GM15510 (cell line): ENCODE measurements around the gene ANKRD13D.

ENCODE experiments used
- POLR2A ChIP-seq: IDR thresholded peaks from 3 replicates; pipeline ENCODE4 v1.6.1; 2011; ENCODE audit warnings: borderline replicate concordance; ENCODE audit not compliant: insufficient read length; ENCODE audit errors: extremely low read depth

ANKRD13D gene

DNA sequence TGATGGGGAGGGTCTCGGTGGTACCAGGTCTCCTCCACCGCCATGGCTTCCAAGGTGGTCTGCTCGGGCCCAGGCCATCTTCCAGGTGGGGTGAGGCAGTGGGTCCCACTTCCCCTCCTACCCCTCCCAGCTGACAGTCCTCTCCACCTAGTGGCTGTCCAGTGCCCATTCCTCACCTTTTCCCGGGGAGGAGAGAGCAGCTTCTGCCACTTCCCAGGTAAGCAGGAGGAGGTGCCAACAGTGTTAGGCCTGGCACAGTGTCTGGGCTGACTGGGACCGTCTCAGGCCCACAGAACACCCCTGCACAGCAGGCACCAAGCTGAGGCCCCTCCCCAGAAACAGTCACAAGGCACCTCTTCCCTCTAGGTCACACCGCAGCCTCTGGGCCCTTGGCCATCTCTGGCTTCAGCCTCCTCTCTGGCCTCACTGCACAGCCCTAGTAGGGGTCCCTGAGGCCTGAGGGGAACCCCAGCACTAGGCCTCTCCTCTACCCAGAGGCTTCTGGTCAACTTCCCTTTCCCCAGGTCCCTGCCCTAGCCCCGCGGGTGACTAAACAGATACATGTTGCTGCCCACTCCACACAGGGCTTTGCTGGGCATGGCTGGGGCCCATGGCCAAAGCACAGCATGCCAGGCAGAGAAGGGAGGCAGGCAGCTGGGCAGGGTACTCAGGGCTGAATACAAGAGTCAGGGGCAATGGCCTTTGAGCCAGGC is 2.3 kb upstream of the ANKRD13D start:
- no peak for TF ChIP-seq POLR2A

DNA sequence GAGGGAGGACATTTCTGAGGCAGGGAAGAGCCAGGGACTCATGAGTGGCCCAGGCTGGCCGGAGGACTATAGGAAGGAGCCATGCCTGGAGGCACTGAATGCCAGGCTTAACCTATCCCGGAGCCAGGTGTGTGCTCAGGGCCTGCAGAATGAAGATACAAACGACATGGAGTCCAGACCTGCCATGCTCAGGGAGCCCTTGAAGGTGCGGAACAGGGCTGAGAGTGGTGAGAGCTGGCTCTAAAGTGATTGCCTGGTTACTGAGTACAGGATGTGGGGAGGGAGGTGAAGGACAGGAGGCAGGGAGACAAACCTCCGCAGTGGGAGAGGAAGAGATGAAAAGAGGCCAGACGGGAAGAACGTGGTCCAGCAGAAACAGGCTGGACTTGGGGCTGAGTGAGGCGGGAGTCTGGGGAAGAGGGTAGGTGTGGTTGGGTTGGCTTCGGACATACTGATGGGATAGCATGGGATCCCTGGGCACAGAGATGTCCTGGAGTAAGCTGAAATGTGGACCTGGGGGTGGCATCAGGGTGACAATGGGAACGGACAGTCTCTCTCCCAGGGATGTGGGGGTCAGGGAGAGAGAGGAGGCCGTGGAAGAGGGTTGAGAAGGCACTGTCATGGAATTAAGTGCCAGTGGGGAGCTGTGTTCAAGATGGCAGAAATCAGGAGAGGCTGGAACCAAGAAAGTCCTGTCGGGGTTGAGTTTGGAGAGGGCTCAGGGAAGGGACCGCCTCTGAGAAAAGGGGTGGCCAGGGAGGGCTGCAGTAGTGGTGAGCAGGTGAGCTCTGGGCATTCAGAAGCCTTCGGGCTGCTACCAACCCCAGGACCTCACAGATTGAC is 1.5 kb upstream of the ANKRD13D start:
- TF ChIP-seq POLR2A: no peak

DNA sequence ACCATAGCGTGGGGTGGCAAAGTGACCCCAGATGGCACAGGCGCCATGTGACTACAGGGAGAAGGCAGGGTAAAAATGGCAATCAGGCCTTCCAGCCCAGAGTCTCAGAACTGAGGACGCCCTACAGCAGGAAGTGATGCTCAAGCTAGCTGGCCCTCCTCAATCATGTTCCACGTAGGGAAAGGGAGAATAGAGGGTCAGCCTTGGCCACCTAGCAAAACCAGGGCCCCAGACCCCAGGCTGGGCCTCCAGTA is 978 bp upstream of the ANKRD13D start:
- TF ChIP-seq POLR2A: no peak

DNA sequence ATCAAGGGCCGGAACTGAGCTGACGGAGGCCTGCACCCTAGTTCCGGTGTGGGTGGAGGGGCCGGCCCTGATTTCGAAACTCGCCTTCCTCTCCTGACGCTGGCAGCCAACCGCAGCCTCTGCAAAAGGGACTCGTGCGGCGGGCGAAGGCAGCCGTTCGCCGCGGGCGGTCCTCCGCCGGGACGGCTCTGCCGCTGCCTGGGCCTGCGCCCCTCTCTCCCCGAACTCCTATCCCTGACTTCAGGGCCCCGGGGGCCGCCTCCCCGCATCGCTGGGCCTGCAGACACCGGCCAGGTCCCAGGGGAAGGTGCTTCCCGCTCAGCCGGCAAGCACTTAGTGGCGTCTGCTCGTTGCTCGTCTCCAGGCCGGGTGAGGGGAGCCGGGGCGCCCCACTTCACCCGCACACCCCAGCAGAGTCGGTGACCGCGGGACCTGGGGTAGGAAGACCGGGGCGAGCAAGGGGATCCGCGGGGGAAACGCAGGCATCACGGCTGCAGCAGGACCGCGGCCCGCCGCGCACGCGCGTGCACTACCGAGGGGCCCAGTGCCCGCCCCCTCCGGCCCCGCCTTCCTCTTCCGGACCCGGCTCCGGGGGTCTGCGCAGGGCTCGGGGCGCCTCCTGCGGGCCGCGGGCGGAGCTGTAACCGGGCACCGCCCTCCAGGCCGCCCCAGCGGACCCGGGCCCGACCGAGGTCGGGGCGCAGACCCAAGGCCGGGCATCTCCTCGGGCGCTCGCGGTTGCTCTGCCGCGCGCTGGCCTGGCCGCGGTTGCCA is 464 bp upstream of the ANKRD13D start:
- peak; percentile 86 for TF ChIP-seq POLR2A

DNA sequence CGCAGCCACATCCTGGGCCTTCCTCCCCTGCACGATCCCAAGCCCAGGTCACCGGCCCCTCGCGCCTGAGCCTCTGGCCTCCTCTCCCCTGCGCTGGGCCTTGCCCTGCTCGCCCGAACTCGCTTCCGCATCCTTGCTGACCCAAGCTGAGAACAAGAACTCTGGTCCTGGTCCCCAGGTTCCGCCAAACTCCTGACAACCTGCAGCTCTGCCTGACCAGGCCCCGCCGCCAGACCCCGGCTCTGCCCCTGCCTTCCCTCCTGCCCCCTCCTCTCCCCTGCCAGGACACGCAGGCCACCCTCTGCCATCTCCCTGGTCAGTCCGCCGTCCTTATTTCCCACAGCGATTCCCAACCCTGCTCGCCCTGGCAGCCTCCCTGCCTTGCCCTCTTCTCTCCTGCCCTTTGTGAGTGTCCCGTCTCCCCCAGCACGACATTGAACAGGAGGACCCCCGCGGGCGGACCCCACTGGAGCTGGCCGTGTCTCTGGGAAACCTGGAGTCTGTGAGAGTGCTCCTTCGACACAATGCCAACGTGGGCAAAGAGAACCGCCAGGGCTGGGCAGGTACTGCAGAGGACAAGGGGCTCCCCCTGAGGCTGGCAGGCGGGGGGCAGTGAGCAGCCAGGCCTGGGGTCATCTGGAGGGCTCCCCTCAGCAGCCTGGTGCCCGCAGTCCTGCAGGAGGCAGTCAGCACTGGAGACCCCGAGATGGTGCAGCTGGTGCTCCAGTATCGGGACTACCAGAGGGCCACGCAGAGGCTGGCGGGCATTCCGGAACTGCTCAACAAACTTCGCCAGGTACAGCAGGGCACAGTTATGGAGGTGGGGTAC is 762 bp downstream of the ANKRD13D start:
- no peak for TF ChIP-seq POLR2A

DNA sequence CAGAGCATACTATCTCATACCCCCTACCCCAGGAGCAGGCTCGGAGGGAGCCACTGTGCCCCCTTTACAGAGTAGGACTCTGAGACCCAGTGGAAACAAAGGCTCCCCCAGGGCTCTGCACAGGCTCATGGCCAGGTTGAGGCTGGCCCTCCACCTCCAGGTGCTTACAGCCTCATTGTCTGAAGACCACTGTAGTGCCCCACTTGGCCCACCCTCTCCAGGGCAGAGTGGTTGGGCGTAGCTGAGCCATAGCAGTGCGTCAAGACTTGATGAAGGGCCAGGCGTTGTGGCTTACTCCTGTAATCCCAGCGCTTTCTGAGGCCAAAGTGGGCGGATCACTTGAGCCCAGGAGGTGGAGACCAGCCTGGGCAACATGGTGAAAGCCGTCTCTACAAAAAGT is 1.7 kb downstream of the ANKRD13D start:
- TF ChIP-seq POLR2A: no peak

DNA sequence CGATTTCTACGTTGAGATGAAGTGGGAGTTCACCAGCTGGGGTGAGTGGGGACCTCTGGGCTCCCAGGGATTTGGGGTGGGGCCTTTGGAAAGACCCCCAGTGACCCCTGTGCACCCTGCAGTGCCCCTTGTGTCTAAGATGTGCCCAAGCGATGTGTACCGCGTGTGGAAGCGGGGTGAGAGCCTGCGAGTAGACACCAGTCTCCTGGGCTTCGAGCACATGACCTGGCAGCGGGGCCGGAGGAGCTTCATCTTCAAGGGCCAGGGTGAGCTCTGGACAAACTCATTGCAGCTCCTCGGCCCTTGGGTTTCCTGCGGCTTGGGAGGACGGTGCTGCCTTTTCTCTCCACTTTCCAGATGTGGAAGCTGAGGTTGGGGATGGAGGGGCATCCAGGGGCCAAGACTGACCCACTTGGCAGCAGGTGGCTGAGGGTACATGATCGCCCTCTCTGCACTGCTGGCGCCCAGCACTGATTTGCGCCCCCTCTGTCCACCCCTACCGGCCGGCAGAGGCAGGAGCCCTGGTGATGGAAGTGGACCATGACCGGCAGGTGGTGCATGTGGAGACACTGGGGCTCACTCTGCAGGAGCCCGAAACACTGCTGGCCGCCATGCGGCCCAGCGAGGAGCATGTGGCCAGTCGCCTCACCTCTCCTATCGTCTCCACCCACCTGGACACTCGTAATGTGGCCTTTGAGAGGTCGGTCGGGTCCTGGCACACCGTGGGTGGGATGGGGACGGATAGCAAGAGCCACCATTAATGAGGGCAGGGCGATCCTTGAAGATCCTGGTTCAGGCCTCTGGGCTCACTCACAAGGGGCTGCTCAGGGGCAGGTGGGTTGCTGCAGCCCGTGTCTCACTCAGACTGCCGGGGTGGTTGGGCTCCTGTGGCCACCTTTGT is 2.6 kb downstream of the ANKRD13D start:
- no peak for TF ChIP-seq POLR2A

DNA sequence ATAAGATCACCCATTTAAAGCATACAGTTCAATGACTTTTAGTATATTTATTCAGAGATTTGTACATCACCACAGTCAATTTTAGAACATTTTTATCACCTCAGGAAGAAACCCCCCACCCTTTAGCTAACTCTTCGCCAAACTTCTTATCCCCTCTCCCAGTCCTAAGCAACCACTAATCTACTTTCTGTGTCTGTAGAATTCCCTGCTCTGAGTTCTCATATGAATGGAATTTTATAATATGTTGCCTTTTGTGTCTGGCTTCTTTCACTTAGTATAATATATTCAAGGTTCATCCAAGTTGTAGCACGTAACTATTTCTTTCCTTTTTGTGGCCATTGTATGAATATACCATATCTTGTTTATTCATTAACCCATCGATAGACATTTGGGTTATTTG is 3.6 kb downstream of the ANKRD13D start:
- TF ChIP-seq POLR2A: no peak

DNA sequence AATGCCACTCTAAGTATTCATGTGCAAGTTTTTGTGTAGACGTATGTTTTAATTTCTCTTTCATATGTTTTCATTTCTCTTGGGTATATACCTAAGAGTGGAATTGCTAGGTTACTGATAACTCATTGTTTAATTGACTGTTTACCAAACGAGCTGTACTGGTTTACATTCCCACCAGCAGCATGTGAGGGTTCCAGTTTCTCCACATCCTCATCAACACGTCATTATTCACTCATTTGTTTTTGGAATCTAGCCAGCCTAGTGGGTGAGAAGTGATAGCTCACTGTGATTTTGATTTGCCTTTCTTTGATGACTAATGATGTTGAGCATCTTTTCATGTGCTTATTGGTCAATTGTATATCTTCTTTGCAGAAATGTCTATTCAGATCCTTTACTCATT is 4.0 kb downstream of the ANKRD13D start:
- TF ChIP-seq POLR2A: no peak

DNA sequence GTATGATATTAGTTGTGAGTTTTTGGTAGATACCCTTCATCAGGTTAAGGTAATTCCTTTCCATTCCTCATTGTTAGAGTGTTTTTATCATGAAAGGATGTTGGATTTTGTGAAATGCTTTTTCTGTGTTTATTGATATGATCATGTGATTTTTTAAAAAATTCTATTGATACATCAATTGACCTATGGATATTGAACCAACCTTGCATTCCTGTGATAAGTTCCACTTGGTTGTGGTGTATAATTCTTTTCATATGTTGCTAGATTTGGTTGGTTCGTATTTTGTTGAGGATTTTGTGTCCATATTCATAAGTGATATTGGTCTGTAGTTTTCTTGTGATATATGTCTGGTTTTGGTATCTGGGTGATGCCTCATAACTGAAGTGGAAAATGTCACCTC is 6.7 kb downstream of the ANKRD13D start:
- TF ChIP-seq POLR2A: no peak

DNA sequence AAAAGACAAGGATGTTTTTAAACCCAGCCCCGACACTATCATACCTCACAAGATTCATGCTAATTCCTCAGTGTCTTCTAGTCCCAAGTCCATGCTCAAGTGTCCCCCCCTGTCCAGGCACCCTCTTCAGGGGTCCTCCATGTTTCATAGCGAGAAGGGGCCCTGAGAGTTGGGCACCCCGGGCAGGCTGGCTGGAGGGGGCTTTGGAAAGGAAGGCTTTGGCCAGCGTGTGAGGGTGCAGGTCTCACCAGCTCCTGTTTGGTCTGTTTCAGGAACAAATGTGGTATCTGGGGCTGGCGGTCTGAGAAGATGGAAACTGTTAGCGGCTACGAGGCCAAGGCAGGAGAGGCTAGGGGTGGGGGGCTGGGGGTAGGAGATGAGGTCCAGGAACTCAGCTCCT is 9.7 kb downstream of the ANKRD13D start:
- no peak for TF ChIP-seq POLR2A

DNA sequence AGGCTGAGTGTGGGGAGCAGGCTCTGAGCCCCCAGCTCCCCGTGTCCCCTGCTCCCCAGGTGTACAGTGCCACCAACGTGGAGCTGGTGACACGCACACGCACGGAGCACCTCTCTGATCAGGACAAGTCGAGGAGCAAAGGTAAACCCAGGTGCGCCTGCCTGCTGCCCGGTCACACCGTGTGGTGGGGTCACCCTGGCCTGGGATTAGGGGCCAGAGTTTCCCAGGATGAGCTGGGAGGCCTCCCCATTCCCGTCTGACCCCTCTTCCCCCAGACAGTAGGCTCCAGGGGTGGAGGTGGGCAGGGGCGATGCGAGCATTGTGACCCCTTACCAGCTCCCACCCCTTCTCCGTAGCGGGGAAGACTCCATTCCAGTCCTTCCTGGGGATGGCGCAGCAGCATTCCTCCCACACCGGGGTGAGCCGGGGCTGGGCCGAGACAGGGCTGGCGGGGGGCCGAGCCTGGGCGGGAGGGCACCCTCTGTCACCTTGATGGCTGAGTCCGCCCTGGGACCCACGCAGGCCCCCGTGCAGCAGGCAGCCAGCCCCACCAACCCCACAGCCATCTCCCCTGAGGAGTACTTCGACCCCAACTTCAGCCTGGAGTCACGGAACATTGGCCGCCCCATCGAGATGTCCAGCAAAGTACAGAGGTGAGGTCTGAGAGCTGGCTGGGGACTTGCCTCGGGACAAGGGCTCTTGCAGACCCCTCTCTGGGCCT is 10.5 kb downstream of the ANKRD13D start:
- no peak for TF ChIP-seq POLR2A

DNA sequence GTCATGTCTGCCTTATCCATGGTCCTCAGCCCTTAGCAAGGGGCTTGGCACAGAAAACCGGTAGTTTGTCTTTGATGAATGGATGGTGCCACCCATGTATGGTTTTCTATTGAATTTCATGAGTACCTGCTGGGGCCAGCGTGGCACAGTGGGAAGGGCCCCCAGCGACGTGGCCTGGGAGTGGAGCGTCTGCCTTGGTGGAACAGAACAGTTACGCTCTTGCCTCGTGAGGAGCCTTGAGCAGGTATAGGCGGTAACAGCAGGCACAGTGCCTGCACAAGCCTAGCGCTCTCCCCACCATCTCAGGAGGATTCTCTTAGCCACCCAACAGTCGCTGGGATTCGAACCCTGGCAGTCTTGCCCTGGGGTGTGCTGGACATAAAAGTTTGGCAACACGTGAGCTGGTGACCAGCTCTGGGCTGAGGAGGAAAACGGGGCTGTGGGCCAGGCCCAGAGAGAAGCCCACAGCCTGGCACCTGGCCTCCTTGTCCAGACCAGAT is 11.2 kb downstream of the ANKRD13D start:
- no peak for TF ChIP-seq POLR2A
